GM18508 (cell line): ENCODE data around the gene FBN2.
"Not testable (repeated sequence)": the region's sequence is repeated elsewhere in the genome, so short reads cannot be mapped to it uniquely, and the experiment has no call there.

Source experiments
- ATAC-seq: cut with Tn5 transposase; IDR thresholded peaks from one replicate; pipeline ENCODE4 v1.9.1; 2021; ENCODE audit warnings: moderate number of reproducible peaks; ENCODE audit not compliant: insufficient read depth, unreplicated experiment

The FBN2 gene

GRCh38 chr5:128536254-128537220 is 1.5 kb downstream of the FBN2 start:
- no peak for ATAC-seq

GRCh38 chr5:128535251-128535650 is 2.8 kb downstream of the FBN2 start:
- no peak for ATAC-seq

- ATAC-seq: no peak
Observed at GRCh38 chr5:128534726-128535125, 3.3 kb downstream of the FBN2 start.

- no peak for ATAC-seq
Observed at GRCh38 chr5:128532776-128533175, 5.3 kb downstream of the FBN2 start.

GRCh38 chr5:128532127-128532526 is 5.9 kb downstream of the FBN2 start:
- ATAC-seq: no peak

- no peak for ATAC-seq
Observed at GRCh38 chr5:128528637-128529255, 9.3 kb downstream of the FBN2 start.

- no peak for ATAC-seq
Observed at GRCh38 chr5:128528126-128528525, 9.9 kb downstream of the FBN2 start.

GRCh38 chr5:128527077-128527476 is 11.0 kb downstream of the FBN2 start:
- no peak for ATAC-seq

GRCh38 chr5:128522336-128522735 is 15.7 kb downstream of the FBN2 start:
- ATAC-seq: no peak

- ATAC-seq: no peak
Observed at GRCh38 chr5:128519827-128520226, 18.2 kb downstream of the FBN2 start.

GRCh38 chr5:128516978-128517377 is 21.1 kb downstream of the FBN2 start:
- no peak for ATAC-seq

- no peak for ATAC-seq
Observed at GRCh38 chr5:128513806-128514205, 24.2 kb downstream of the FBN2 start.

GRCh38 chr5:128512894-128513293 is 25.2 kb downstream of the FBN2 start:
- ATAC-seq: no peak

- ATAC-seq: no peak
Observed at GRCh38 chr5:128506643-128507042, 31.4 kb downstream of the FBN2 start.

GRCh38 chr5:128503727-128504126 is 34.3 kb downstream of the FBN2 start:
- not testable (repeated sequence) for ATAC-seq

- no peak for ATAC-seq
Observed at GRCh38 chr5:128498844-128499455, 39.1 kb downstream of the FBN2 start.

- no peak for ATAC-seq
Observed at GRCh38 chr5:128494516-128494915, 43.5 kb downstream of the FBN2 start.

GRCh38 chr5:128493657-128494329 is 44.3 kb downstream of the FBN2 start:
- no peak for ATAC-seq

- no peak for ATAC-seq
Observed at GRCh38 chr5:128491291-128491690, 46.8 kb downstream of the FBN2 start.

- no peak for ATAC-seq
Observed at GRCh38 chr5:128490761-128491160, 47.3 kb downstream of the FBN2 start.

- ATAC-seq: no peak
Observed at GRCh38 chr5:128487041-128487440, 51.0 kb downstream of the FBN2 start.
